KBM-7 (cell line): ENCODE data around the gene LIMS4.
"Not testable (repeated sequence)": the region's sequence is repeated elsewhere in the genome, so short reads cannot be mapped to it uniquely, and the experiment has no call there.

Experiments used
- DNase-seq: peaks from one replicate; pipeline ENCODE4 v3.0.0-alpha.2; 2015
- in situ Hi-C: fragments of 300-500 bp; cut with MboI; formaldehyde crosslinking; loops from 2 replicates; pipeline ENCODE4 v1.14.3; 2020; ENCODE audit warnings: low sequenced_read_pairs, low pct_unique_long_range_greater_than_20kb, mixed read lengths

Gene LIMS4

GRCh38 chr2:110399378-110399777 is 73.2 kb downstream of the LIMS4 start:
- DNase-seq, in situ Hi-C loops: not testable (repeated sequence)

- in situ Hi-C loops, DNase-seq: not testable (repeated sequence)
These were observed 76.6 kb downstream of the LIMS4 start for GRCh38 chr2:110395990-110396389.
